A549 (cell line): Measurements from ENCODE around the gene PEX14.

Experiments used
- HOXB13 ChIP-seq: fragments of 250-450 bp; sonication (Bioruptor Pico); IDR thresholded peaks from 2 replicates; pipeline ENCODE4 v1.5.0; 2020; ENCODE audit warnings: low read depth, mild to moderate bottlenecking, moderate library complexity
- JUN ChIP-seq, 2 experiments: fragments of >200 bp; sonication (Bioruptor Twin); formaldehyde crosslinking; IDR thresholded peaks; 2 replicates in 1 of 2; 3 replicates in 1 of 2; pipeline ENCODE4 v1.6.1; 2016 to 2017
- MAFK ChIP-seq: fragments of 450-650 bp; IDR thresholded peaks from 2 replicates; pipeline ENCODE4 v1.6.1; 2014; ENCODE audit not compliant: partially characterized antibody
- NR3C1 ChIP-seq: fragments of >200 bp; sonication (Bioruptor Twin); formaldehyde crosslinking; IDR thresholded peaks from 3 replicates; pipeline ENCODE4 v1.6.1; 2017
- POLR2A ChIP-seq: IDR thresholded peaks from 2 replicates; pipeline ENCODE4 v1.6.1; 2012; ENCODE audit warnings: mild to moderate bottlenecking, low read length
- RCOR1 ChIP-seq: fragments of 150-350 bp; IDR thresholded peaks from 2 replicates; pipeline ENCODE4 v1.6.1; 2014; ENCODE audit warnings: antibody characterized with exemption, low read length, low read depth
- RFX5 ChIP-seq: fragments of 450-650 bp; IDR thresholded peaks from 2 replicates; pipeline ENCODE4 v1.7.1; 2014; ENCODE audit warnings: antibody characterized with exemption, mild to moderate bottlenecking, moderate library complexity
- TF ChIP-seq, protein P1 (sequence below): fragments of >200 bp; sonication (Bioruptor Twin); formaldehyde crosslinking; IDR thresholded peaks from 3 replicates; pipeline ENCODE4 v1.5.1; 2016

DNA sequence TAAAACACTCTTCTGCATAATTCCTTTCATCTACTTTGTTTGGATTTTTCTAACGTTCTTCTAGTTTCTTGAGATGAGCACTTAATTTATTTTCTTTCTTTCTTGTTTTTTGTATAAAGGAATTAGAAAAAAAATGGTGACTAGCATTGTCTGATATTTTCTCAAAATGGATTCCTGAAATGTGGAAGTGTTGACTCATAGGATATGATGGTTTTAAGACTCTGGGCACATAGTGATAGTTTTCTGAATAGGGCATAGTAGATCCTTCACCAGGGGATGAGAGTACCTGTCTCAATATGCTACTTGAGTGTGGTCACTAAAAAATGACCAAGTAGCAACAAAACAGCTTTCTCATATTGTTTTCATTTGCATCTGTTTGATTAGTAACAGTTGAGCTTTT lies 100.9 kb downstream of the PEX14 start:
- TF ChIP-seq POLR2A (no peak), HOXB13 (no peak), RFX5 (no peak), JUN (IDR thresholded peaks at IDR 0.05) (no peak), NR3C1 (no peak), MAFK (no peak), RCOR1 (no peak)
- TF ChIP-seq, protein P1, sequence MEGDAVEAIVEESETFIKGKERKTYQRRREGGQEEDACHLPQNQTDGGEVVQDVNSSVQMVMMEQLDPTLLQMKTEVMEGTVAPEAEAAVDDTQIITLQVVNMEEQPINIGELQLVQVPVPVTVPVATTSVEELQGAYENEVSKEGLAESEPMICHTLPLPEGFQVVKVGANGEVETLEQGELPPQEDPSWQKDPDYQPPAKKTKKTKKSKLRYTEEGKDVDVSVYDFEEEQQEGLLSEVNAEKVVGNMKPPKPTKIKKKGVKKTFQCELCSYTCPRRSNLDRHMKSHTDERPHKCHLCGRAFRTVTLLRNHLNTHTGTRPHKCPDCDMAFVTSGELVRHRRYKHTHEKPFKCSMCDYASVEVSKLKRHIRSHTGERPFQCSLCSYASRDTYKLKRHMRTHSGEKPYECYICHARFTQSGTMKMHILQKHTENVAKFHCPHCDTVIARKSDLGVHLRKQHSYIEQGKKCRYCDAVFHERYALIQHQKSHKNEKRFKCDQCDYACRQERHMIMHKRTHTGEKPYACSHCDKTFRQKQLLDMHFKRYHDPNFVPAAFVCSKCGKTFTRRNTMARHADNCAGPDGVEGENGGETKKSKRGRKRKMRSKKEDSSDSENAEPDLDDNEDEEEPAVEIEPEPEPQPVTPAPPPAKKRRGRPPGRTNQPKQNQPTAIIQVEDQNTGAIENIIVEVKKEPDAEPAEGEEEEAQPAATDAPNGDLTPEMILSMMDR: no peak
